Stimulated activated CD4-positive, alpha-beta T cell treated with anti-CD3 and anti-CD28 coated beads, TNF-alpha, amount 100 ng/mL, for 4 hours (primary cell): ENCODE data around the gene TAS1R3.
"Not testable (repeated sequence)": the region's sequence is repeated elsewhere in the genome, so short reads cannot be mapped to it uniquely, and the experiment has no call there.

Experiments used
- DNase-seq, 3 experiments: peaks; one replicate each; pipeline ENCODE4 v3.0.0-alpha.2; 2020; ENCODE audit warnings: low read depth in 3 of 3

The TAS1R3 gene

DNA sequence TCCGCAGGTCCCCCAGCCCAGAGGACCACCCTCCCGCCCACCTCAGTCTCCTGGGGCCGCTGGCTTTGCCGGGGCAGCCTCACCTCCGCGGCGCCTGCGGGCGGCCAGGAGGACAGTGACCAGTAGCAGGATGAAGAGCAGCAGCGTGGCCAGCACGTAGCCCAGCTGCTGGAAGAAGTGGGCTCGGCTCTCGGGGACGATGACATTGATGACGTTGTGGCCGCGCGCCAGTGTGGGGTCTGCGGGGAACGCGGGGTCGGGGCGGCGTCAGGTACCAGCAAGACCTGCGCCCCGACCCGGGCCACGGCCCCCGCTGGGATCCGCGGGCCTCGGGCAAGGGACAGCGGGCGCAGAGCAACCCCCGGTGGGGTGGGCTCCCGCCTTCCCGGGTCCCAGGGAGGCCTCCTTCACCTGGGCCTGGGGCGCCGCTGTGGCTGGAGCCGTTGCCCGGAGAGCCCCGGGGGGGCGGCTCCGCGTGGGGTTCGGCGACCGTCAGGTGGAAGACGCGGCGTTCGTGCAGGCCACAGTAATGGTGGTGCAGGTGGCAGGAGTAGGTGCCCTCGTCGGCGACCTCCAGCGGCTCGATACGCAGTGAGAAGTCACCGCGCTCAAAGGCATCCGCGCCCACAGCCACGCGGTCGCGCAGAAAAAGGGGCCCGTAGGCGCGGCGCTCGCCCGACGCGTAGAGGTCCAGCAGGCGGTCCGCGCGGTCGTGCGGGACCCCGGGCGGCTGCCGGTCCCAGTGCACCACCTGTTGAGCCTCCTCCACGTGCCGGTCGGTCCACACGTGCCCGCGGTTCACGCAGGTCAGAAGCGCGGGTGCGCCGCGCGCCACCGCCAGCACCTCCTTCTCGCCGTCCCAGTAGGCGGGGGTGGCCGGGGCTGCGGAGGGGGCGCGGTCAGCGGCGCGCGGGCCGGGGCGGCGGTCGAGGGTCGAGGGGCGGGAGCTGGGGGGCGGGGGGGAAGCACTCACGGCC lies 23.5 kb downstream of the TAS1R3 start:
- no peak for DNase-seq

GRCh38 chr1:1355416-1355815 lies 24.3 kb downstream of the TAS1R3 start:
- no peak for DNase-seq

GRCh38 chr1:1356166-1356795 lies 25.2 kb downstream of the TAS1R3 start:
- DNase-seq: no peak

GRCh38 chr1:1356796-1357401 lies 25.8 kb downstream of the TAS1R3 start:
- no peak for DNase-seq

- no peak for DNase-seq
Observed at GRCh38 chr1:1357871-1358432, 26.9 kb downstream of the TAS1R3 start.

- no peak for DNase-seq
Observed at GRCh38 chr1:1358433-1359271, 27.6 kb downstream of the TAS1R3 start, which contains the start of gene MXRA8. MXRA8 (minus strand) TSS chr1:1358555; CDS start chr1:1358504, 51 bp downstream.

GRCh38 chr1:1359308-1359663 lies 28.2 kb downstream of the TAS1R3 start:
- DNase-seq: no peak

DNA sequence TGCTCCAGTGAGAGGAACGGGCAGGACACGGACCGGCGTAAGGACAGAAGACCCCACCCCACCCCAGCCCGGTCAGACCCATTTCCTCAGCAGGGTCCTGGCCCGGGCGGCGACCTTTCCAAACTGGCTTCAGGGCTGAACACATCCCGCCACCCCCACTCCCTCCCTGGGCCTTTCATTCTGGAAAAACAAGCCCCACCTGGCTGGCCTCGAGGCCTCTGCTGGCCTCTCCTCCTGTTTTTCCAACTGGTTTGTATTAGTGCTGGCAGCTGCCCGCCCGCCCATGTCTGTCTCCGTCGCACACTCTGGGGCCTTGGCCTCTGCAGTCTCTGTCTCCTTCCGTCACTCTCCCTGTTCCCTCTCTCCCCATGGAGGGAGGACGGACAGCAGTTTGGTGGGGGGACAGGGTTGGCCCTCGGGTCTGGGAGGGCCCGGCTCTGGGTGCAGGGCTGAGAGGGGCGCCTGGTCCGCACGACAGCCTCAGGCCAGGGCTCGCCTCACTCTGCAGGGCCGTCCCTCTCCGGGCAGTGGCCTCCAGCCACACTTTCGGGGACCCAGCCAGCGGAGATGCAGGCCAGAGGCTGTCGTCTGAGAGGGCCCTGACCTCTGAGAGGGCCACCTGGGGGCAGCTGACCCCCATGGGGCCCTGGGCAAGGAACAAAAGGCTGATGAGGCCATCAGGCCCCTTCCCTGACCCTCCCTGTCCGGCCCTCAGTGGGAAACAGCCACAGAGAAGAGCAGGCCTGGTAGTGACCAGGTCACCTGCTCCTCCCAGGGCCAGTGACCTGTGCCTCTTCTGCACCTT lies 28.8 kb downstream of the TAS1R3 start:
- DNase-seq: no peak

DNA sequence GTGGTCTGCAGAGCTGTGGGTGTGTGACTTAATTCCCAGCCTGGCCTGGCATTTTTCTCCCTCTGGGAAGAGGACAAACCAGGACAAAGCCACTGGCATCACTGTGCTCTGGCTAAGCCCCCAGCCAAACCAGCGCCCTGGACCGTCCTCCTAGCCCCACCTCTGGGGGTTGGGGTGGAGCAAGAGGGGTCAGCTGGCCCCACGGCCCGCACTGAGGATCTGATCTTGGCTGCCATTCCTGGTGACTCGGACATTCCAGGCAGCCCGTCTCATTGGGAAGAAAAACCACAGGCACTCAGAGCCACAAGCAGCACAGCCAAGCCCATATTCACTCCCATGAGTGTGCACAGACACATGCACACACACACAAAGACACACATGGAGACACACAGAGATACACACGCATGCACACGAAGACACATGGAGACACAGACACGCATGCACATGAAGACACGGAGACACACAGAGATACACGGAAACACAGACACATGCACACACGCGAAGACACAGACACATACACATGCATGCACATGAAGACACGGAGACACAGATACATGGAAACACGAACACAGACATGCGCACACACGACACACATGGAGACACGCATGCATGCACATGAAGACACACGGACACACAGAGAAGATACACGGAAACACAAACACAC lies 29.6 kb downstream of the TAS1R3 start:
- DNase-seq: no peak

GRCh38 chr1:1361233-1361981 lies 30.3 kb downstream of the TAS1R3 start:
- no peak for DNase-seq

GRCh38 chr1:1361982-1362423 lies 30.9 kb downstream of the TAS1R3 start:
- no peak for DNase-seq

GRCh38 chr1:1364266-1364665 lies 33.2 kb downstream of the TAS1R3 start:
- DNase-seq: no peak

GRCh38 chr1:1365875-1366698 lies 35.0 kb downstream of the TAS1R3 start:
- no peak for DNase-seq

DNA sequence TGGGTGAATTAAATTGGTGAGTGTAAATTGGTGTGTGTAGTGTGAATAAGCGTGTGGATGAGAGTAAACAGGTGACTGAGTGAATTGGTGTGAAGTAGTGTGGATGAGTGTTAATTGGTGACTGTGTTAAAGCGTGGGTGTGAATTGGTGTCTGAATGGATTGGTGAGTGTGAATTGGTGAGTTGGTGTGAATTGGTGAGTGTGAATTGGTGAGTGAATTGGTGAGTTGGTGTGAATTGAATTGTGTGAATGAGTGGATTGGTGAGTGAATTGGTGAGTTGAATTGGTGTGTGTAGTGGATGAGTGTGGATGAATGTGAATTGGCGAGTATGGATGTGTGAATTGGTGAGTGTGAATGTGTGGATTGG lies 35.6 kb downstream of the TAS1R3 start:
- no peak for DNase-seq

DNA sequence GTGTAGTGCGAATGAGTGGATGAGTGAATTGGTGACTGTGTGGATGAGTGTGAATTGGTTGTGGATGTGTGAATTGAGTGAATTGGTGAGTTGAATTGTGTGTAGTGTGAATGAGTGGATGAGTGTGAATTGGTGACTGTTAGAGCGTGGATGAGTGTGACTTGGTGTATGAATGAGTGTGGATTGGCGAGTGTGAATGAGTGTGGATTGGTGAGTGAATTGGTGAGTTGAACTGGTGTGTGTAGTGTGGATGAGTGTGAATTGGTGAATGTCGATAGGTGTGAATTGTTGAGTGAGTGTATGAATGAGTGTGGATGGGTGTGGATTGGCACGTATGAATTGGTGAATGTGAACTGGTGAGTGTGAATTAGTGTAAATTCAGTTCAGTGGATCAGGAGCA lies 36.2 kb downstream of the TAS1R3 start:
- no peak for DNase-seq

- DNase-seq: not testable (repeated sequence)
Observed at GRCh38 chr1:1370094-1370493, 39.0 kb downstream of the TAS1R3 start.

GRCh38 chr1:1370771-1371300 lies 39.8 kb downstream of the TAS1R3 start:
- DNase-seq: no peak

- no peak for DNase-seq
Observed at GRCh38 chr1:1371364-1371745, 40.3 kb downstream of the TAS1R3 start.
